HG03066 (cell line): Measurements from ENCODE around the gene LRP1-AS.

Experiments
- ATAC-seq: cut with Tn5 transposase; IDR thresholded peaks from one replicate; pipeline ENCODE4 v1.9.1; 2021; ENCODE audit warnings: low read depth; ENCODE audit not compliant: unreplicated experiment

LRP1-AS gene

DNA sequence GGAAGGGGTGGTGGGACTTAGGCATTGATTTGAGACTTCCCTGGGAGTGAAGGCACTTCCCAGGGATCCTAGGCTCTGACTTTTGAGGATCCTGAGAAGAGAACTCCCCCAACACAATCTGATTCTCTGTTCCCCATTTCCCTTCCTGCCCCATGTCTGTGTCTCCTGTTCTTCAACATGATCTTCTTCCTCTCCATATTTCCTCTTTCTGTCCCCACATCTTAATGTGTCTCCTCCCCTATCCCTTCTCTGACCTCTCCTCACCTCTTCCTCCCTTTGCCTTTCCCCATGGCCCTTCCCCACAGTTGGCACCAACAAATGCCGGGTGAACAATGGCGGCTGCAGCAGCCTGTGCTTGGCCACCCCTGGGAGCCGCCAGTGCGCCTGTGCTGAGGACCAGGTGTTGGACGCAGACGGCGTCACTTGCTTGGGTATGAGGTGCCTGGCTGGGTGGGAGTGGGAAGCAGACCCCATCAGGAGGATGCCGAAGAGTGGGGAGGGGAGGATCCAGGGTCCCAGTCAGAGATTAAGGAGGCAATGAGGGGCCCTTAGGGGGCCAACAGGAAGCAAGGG lies 15.2 kb upstream of the LRP1-AS start:
- no peak for ATAC-seq

GRCh38 chr12:57161491-57161890 lies 14.1 kb upstream of the LRP1-AS start:
- no peak for ATAC-seq

GRCh38 chr12:57160741-57161140 lies 13.3 kb upstream of the LRP1-AS start:
- no peak for ATAC-seq

- ATAC-seq = no peak
These were observed 12.6 kb upstream of the LRP1-AS start for GRCh38 chr12:57160040-57160439.

DNA sequence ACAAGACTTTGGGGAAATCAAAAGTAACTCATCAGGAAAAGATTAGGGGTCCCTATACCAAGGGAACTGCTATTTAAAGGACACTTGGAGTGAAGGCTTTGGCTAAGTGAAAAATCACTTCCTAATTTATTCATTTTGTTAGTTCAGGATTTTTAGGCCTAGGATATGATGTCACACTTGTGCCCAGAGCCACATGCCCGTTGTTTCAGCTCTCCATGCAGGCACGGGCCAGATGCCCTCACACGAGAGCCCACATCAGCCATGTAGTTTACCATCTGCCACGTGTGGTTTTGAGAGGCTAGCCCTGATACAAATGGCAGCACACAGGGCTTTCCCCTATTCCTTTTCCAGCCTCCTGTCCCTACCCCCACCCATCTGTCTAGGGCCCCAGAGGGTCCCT lies 11.9 kb upstream of the LRP1-AS start:
- ATAC-seq = no peak

DNA sequence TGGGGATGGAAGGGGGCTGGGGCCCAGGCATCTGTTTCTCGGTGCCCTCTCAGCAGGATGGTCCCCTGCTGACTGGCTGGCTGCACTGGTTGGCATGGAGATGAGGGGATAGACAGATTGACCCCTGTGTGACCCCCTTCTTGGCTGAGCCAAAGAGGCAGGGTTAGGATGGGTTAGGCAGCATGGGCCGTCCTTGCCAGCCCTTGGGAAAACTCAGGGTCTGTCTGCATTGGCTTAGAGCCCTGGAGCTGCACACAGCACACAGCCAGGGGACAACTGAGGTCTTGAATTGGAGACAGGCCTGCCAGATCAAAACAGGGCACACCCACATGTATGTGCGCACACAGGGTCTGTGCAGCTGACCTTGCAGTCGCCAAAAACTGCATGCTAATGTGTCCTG lies 11.2 kb upstream of the LRP1-AS start:
- no peak for ATAC-seq

GRCh38 chr12:57158186-57158585 lies 10.8 kb upstream of the LRP1-AS start:
- ATAC-seq = no peak

- no peak for ATAC-seq
These were observed 10.3 kb upstream of the LRP1-AS start for GRCh38 chr12:57157588-57158173.

- no peak for ATAC-seq
These were observed 9.4 kb upstream of the LRP1-AS start for GRCh38 chr12:57156701-57157403.

GRCh38 chr12:57154804-57155434 lies 7.5 kb upstream of the LRP1-AS start:
- no peak for ATAC-seq

DNA sequence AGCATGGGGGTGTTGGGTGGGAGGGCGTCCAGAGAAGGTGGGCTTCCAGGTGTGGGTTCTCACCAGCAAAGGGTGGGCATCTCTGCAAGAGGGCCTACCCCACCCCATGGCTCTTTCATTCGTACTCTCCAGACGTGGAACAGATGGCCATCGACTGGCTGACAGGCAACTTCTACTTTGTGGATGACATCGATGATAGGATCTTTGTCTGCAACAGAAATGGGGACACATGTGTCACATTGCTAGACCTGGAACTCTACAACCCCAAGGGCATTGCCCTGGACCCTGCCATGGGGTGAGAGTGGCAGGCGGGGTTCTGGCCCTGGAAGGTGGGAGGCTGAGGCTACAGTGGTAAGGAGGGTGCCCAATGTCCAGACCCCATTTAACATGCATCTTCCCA lies 6.7 kb upstream of the LRP1-AS start:
- ATAC-seq = no peak

DNA sequence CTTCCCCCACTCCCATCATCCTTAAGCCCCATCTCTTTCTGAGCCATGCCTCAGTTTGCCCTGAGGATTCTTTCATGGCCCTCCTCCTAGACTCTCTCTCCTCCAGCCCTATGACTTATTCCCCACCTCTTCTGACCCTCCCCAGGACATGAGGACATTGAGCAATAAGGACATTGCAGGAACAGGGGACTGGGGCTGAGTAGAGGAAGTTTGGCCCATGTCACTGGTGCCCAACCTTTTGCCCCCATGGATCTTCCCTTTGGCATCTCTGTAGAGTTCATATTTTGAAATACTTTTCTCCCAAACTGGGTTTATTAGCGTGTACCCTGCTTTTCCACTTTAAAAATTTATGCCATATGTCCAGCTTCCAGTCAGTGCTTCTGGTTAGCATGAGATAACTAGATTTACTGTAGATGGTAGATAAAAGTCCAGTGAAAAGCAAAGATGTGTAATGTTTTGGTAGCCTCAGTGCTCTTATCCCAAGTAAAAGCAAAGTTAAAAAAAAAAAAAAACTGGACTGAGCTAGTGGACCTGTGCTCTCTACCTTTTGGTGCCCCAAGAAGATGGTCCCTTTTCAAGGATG lies 6.1 kb upstream of the LRP1-AS start:
- no peak for ATAC-seq

GRCh38 chr12:57152639-57153038 lies 5.2 kb upstream of the LRP1-AS start:
- ATAC-seq = no peak

DNA sequence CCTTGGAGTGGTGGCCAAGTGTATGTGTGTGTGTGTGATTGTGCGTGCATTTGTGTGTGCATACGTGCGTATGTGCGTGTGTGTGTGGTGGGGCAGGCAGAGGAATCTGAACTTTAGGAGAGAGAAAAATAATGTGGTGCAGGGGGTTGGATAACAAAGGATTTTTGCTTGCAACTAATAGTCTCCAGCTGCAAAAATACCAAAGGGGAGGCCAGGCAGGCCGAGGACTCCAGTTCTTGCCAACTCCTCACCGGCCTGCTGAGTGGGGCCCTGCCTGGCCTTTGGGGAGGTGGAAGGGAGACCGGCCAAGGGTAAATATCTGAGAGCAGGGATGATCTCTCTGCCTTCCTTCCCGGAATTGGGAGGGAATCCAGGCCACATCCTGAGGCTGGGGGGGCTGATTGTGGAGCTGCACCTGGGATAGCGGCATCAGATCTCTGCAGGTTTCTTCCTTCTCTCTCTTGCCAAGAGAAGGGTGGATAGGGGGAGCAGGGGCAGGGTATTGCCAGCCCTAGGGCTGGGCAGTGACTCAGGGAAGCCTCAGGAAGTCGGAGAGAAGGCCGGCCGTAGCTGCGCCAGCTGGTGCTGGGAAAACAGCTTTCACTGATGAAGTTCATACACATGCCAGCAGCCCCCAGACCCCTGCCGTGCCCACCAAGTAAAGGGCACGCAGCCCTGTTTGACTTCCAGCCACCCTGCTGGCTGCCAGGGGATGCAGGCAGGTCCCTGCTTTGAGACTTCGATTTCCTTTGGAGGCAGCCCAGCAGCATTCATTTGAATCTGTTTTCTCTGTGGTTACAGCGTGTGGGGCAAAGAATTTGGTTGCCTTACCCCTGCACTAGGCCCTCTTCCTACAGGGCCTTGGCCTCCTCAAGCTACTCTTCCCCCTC lies 4.6 kb upstream of the LRP1-AS start:
- no peak for ATAC-seq

GRCh38 chr12:57150400-57151000 lies 3.1 kb upstream of the LRP1-AS start:
- ATAC-seq = no peak

DNA sequence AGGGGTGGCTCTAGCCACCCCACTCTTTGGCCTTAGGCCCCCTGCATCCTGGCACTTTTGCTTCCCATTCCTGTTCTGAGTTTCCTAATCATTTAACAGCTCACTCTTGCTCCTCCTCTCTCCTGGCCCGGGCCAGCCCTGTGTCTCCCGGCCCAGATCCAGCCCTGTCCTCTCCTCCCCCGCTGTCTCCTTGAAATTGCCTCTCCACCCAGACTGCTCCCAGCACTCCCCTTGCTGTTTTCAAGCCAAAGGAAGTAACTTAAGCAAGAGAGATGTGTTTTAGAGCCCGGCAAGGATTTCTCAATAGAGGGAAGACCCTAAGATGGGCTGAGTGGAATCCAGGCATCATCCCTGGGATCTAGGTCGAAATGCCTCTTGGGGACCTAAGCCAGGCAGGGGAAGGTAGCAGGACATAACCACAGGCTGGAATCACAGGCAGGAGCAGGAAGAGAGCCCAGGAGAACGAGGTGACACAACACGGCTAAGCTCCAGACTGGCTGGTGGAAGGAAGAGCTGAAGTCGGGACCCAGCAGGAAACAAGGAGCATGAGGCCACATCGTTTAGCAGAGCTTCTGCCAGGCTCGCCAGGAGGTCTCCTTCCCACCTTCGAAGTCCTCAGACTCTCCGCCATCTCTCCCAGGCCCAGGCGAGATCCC lies 2.0 kb upstream of the LRP1-AS start:
- no peak for ATAC-seq

DNA sequence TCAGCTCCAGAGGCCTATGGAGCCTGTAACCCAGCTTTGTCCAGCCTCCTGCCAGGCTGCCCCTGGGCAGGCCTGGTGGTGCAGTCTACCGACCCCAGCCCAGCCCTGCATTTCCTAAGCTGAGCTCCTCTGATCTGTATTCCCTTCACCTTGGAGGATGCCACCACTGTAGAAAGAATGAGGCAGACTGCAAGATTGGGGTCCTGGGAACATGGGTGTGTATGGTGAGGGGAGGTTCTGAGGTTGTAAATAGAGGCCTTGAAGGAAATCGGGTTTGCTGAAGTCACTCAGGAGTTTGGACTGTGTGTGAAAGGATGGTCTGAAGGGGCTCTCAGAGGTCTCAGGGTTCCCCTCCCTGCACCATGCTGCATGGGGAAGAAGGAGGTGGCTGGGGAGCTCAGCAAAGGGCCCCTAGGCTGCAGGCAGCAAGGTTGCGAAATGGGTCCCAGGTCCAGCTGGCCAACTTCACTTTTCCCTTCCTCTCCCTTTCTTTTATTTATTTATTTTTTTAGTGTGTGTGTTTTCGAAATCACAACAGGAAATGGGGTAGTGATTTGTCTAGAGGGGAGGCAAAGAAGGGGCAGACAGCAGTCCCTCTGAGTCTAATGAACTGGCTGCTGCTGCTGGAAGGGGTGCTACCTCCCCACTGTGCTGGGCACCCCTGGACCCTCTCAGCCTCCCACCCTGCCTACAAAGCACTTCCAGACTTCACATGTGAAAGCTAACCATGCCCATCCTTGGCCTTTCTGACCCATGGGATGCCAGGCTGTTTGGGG lies 1.2 kb upstream of the LRP1-AS start:
- no peak for ATAC-seq

DNA sequence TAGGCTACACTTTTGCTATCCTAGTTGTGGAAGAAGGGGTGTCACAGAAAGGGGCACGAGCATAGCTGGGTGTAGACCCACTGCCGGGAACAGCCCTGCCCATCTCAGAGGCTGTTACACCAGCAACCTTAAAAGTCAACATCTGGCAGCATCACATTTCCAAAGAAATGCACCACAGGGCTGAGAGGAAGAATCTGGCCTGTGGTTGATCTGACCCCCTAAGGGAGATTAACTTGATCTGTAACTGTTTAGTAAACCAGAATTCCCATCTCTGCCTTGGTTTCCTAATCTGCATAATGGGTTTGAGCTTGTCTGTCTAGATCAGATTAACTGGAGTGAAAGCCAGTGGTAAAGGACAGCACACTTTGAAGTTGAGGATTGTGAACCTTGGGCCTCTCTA lies 1.3 kb downstream of the LRP1-AS start:
- ATAC-seq = no peak
